HepG2 (cell line): ENCODE measurements around the gene BST1. TPM values are rescaled to one million over a fixed set of nuclear protein-coding genes. Genes with fewer than 3 reads are reported as not detected.

ENCODE experiments used
- ATF7-NPFF ChIP-seq: sonication (generic); formaldehyde crosslinking; IDR thresholded peaks from 2 replicates; pipeline ENCODE4 v1.8.1; 2023; ENCODE audit warnings: mild to moderate bottlenecking, low read depth, missing genetic modification reagents, moderate library complexity
- HMGXB3 ChIP-seq: sonication (generic); formaldehyde crosslinking; IDR thresholded peaks from 2 replicates; pipeline ENCODE4 v1.4.0; 2020; ENCODE audit warnings: missing genetic modification reagents, borderline replicate concordance
- HOXD1 ChIP-seq: sonication (generic); formaldehyde crosslinking; IDR thresholded peaks from 2 replicates; pipeline ENCODE4 v1.5.0; 2020; ENCODE audit warnings: missing genetic modification reagents
- KLF6 ChIP-seq: IDR thresholded peaks from 2 replicates; pipeline ENCODE4 v1.8.0; 2016; ENCODE audit warnings: missing biosample characterization, missing genetic modification reagents
- MIXL1 ChIP-seq: IDR thresholded peaks from 2 replicates; pipeline ENCODE4 v1.6.1; 2016
- NR2F6 ChIP-seq, 2 experiments: IDR thresholded peaks; 2 replicates each; pipeline ENCODE4 v1.6.1; 2016; ENCODE audit warnings: antibody characterized with exemption in 1 of 2, mild to moderate bottlenecking in 1 of 2
- PTBP1 ChIP-seq: fragments of 200-400 bp; formaldehyde crosslinking; IDR thresholded peaks from 2 replicates; pipeline ENCODE4 v1.6.1; 2018; ENCODE audit warnings: low read length, low read depth; ENCODE audit not compliant: poor library complexity, severe bottlenecking
- THAP9 ChIP-seq: sonication (generic); formaldehyde crosslinking; IDR thresholded peaks from 2 replicates; pipeline ENCODE4; 2020; ENCODE audit warnings: missing genetic modification reagents, mild to moderate bottlenecking, borderline replicate concordance
- TRIM22 ChIP-seq: fragments of 450-650 bp; IDR thresholded peaks from 2 replicates; pipeline ENCODE4 v1.6.1; 2017
- ZNF121 ChIP-seq: sonication (generic); formaldehyde crosslinking; IDR thresholded peaks from 2 replicates; pipeline ENCODE4 v1.5.0; 2020; ENCODE audit warnings: mild to moderate bottlenecking, missing genetic modification reagents
- ZNF138 ChIP-seq: sonication (generic); formaldehyde crosslinking; IDR thresholded peaks from 2 replicates; pipeline ENCODE4 v1.5.0; 2020; ENCODE audit warnings: mild to moderate bottlenecking, low read depth, missing genetic modification reagents
- ZNF256 ChIP-seq: sonication (generic); formaldehyde crosslinking; conservative IDR thresholded peaks from 2 replicates; pipeline ENCODE4 v1.4.0; 2020; ENCODE audit warnings: missing genetic modification reagents
- ZNF263 ChIP-seq: sonication (generic); formaldehyde crosslinking; IDR thresholded peaks from 2 replicates; pipeline ENCODE4 v1.4.0; 2020; ENCODE audit warnings: missing genetic modification reagents
- ZNF569 ChIP-seq: sonication (generic); formaldehyde crosslinking; IDR thresholded peaks from 2 replicates; pipeline ENCODE4 v1.5.0; 2020; ENCODE audit warnings: mild to moderate bottlenecking, missing genetic modification reagents, moderate library complexity, borderline replicate concordance
- ZNF615 ChIP-seq: sonication (generic); formaldehyde crosslinking; IDR thresholded peaks from 2 replicates; pipeline ENCODE4 v1.5.0; 2020; ENCODE audit warnings: mild to moderate bottlenecking, missing genetic modification reagents, borderline replicate concordance
- ZNF879 ChIP-seq: sonication (generic); formaldehyde crosslinking; IDR thresholded peaks from 2 replicates; pipeline ENCODE4 v1.8.1; 2023; ENCODE audit warnings: missing genetic modification reagents
- polyA plus RNA-seq, 8 experiments: library from polyadenylated mRNA; depleted of rRNA in 3 of 8; stranded (reverse) in 7 of 8; unstranded in 1 of 8; fragments of >200 nt; fragmentation: Illumina TruSeq in 4 of 8; extraction: Trizol in 4 of 8; gene quantifications; 2 replicates each; pipeline versions ENCODE4 v1.2.1 to v1.2.3, GENCODE V29; 2011 to 2016; ENCODE audit warnings: low read depth in 4 of 8, missing spikeins in 1 of 8, mixed read lengths in 1 of 8; ENCODE audit not compliant: insufficient read depth in 1 of 8
- total RNA-seq, 5 experiments: library from RNA; depleted of rRNA; stranded (reverse); fragments of >200 nt; fragmentation: Illumina TruSeq; extraction: Trizol; gene quantifications; 2 replicates each; pipeline ENCODE4 v1.2.3, GENCODE V29; 2016; ENCODE audit warnings: low read depth in 1 of 5

The BST1 gene
- total and polyA plus RNA-seq, 2 of the 13 experiments (the other 11 are each of a cell fraction or from before 2014, with no cell fraction given) = 0.09 to 0.49 TPM

- TF ChIP-seq HMGXB3 = no peak
- TF ChIP-seq HOXD1 (CRISPR knock-in tag) = 0 out of 2 replicates have a peak, but pooled peaks have one; percentile 5
- TF ChIP-seq PTBP1 = no peak
- TF ChIP-seq TRIM22 = no peak
- peak; percentile 61; the same call in 1 of the 2 replicates for TF ChIP-seq ZNF615 (CRISPR knock-in tag)
- no peak for TF ChIP-seq MIXL1
- 0 out of 2 replicates have a peak, but pooled peaks have one; percentile 16 for TF ChIP-seq ZNF256 (CRISPR knock-in tag)
- TF ChIP-seq KLF6 (CRISPR knock-in tag) = no peak
- no peak for TF ChIP-seq ZNF569 (CRISPR knock-in tag)
- no peak for TF ChIP-seq NR2F6 (IDR thresholded peaks at IDR 0.05)
- no peak for TF ChIP-seq NR2F6 (CRISPR knock-in tag; IDR thresholded peaks at IDR 0.05)
- TF ChIP-seq ATF7-NPFF (CRISPR knock-in tag) = no peak
- TF ChIP-seq ZNF879 (CRISPR knock-in tag) = no peak
- TF ChIP-seq THAP9 (CRISPR knock-in tag) = no peak
- peak; percentile 6; the same call in 1 of the 2 replicates for TF ChIP-seq ZNF263 (CRISPR knock-in tag)
- no peak for TF ChIP-seq ZNF121 (CRISPR knock-in tag)
- TF ChIP-seq ZNF138 = no peak
- TF ChIP-seq, all 625 proteins: peak for 8
Measured at GRCh38 chr4:15681067-15681371, 21.8 kb upstream of the BST1 start (continued).
